Fibroblast of skin of back (primary cell): ENCODE data around the gene TMC2.
"Not testable (repeated sequence)": the region's sequence is repeated elsewhere in the genome, so short reads cannot be mapped to it uniquely, and the experiment has no call there.

ENCODE experiments used
- DNase-seq: peaks from one replicate; pipeline ENCODE4 v3.0.0-alpha.2; 2013

TMC2 gene

GRCh38 chr20:2663887-2664719, 127.7 kb downstream of the TMC2 start, which contains the start of gene IDH3B:
IDH3B (minus strand) TSS chr20:2664216; CDS start chr20:2664188, 28 bp downstream.
- DNase-seq: peak; percentile 94

GRCh38 chr20:2671977-2672376, 135.6 kb downstream of the TMC2 start:
- DNase-seq: no peak

- DNase-seq: no peak
These were observed 136.1 kb downstream of the TMC2 start for GRCh38 chr20:2672446-2672845.

- no peak for DNase-seq
These were observed 137.1 kb downstream of the TMC2 start for GRCh38 chr20:2673453-2673852.

GRCh38 chr20:2680046-2680445, 143.7 kb downstream of the TMC2 start:
- no peak for DNase-seq

GRCh38 chr20:2682040-2682439, 145.7 kb downstream of the TMC2 start:
- not testable (repeated sequence) for DNase-seq

- not testable (repeated sequence) for DNase-seq
These were observed 148.4 kb downstream of the TMC2 start for GRCh38 chr20:2684817-2685216.

- DNase-seq: no peak
These were observed 151.1 kb downstream of the TMC2 start for GRCh38 chr20:2687514-2687913.

- DNase-seq: peak; percentile 54
These were observed 151.7 kb downstream of the TMC2 start for GRCh38 chr20:2688041-2688591.

- DNase-seq: no peak
These were observed 153.8 kb downstream of the TMC2 start for GRCh38 chr20:2690213-2690612.

GRCh38 chr20:2690718-2691117, 154.3 kb downstream of the TMC2 start:
- no peak for DNase-seq

- no peak for DNase-seq
These were observed 154.8 kb downstream of the TMC2 start for GRCh38 chr20:2691127-2691526.
